Retinal pigment epithelial cell (primary cell): Measurements from ENCODE around the gene SSTR3.

ENCODE experiments used
- DNase-seq: peaks from one replicate; pipeline ENCODE4 v3.0.0-alpha.2; 2010; ENCODE audit warnings: low read depth
- H3K4me3 ChIP-seq: 2 replicates; pipeline ENCODE4 v1.5.1; 2011; ENCODE audit warnings: mild to moderate bottlenecking, low read length, control low read depth, moderate library complexity
- CTCF ChIP-seq: conservative IDR thresholded peaks from 2 replicates; pipeline ENCODE4 v1.5.1; 2011; ENCODE audit warnings: low read depth, low read length, control low read depth, inconsistent platforms

SSTR3 gene

GRCh38 chr22:37242395-37242918 lies 30.2 kb upstream of the SSTR3 start:
- no peak overlapping the region for H3K4me3 ChIP-seq

GRCh38 chr22:37241351-37242142 lies 29.3 kb upstream of the SSTR3 start:
- no peak for DNase-seq
- no peak for TF ChIP-seq CTCF
- no peak overlapping the region for H3K4me3 ChIP-seq

More at GRCh38 chr22:37242395-37242918, 30.2 kb upstream of the SSTR3 start:
- DNase-seq: no peak
- no peak for TF ChIP-seq CTCF

- no peak for TF ChIP-seq CTCF
- no peak overlapping the region for H3K4me3 ChIP-seq
- no peak for DNase-seq
These were observed 28.7 kb upstream of the SSTR3 start for GRCh38 chr22:37240941-37241320.

- DNase-seq: no peak
- no peak overlapping the region for H3K4me3 ChIP-seq
- no peak for TF ChIP-seq CTCF
These were observed 28.1 kb upstream of the SSTR3 start for GRCh38 chr22:37240240-37240940.

- DNase-seq: no peak
- no peak for TF ChIP-seq CTCF
- H3K4me3 ChIP-seq: no peak overlapping the region
These were observed 27.3 kb upstream of the SSTR3 start for GRCh38 chr22:37239336-37240239.

GRCh38 chr22:37237371-37238268 lies 25.3 kb upstream of the SSTR3 start:
- no peak overlapping the region for H3K4me3 ChIP-seq
- no peak for TF ChIP-seq CTCF
- peak; percentile 88 for DNase-seq
